GM12892 (cell line): Measurements from ENCODE around the gene TENM3.

Experiments used
- POLR2A ChIP-seq: IDR thresholded peaks from 2 replicates; pipeline ENCODE4 v1.6.1; 2011; ENCODE audit warnings: low read depth, low read length, control low read depth
- POLR2AphosphoS5 ChIP-seq: IDR thresholded peaks from 2 replicates; pipeline ENCODE4 v1.6.1; 2011; ENCODE audit warnings: low read depth, low read length, control low read depth
- TAF1 ChIP-seq: IDR thresholded peaks from 2 replicates; pipeline ENCODE4 v1.6.1; 2011; ENCODE audit warnings: low read depth, mild to moderate bottlenecking, control low read depth, low read length, borderline replicate concordance

DNA sequence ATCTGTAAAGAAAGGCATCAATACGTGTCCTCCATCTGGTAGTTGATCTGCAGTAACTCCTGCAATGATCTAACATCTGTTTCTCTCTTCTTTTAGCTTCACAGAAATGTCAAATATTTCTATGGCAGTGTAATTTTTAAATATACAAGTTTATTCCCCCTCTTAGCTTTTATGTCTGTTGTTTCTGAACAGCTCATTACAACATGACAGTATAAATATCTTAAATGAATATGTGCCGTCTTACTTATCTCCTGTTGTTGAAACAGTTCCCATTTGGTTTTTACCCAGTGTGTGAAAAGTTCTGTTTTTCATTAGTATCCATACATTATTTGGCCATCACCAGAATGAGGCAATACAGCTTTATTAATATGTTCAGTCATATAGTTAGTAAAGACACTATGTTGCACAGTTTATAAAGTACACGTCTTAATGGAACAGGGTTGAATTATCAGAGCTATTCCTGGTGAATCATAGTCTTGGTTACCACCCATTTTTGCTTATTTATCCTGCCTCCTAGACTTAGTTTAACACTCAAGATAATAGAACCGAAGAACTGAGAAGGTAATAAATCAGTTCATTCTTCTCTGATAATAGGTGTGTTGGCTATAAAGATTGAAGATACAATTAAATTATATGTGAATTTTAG, 321.6 kb downstream of the TENM3 start:
- TF ChIP-seq POLR2A: no peak
- no peak for TF ChIP-seq TAF1
- TF ChIP-seq POLR2AphosphoS5: no peak
